Measurements from ENCODE around the gene MGME1.

The MGME1 gene

DNA sequence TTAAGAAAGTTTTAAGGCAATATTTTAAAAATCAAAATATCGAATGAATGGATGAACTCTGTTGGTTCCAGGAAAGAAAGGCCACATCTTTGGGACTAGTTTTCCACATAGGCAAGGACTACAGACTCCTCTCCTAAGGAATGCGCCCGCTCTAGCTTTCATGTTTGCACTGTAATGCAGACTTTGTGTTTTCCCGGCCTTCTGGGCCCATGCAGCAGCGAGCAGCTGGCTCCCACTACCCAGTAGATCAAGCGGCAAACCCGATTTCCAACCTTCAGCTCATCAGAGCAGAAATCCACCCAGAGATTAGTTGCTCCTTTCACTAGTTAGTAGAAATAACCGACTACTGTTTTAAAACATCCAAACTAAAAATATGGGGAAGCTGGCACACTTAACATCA is 61.2 kb downstream of the MGME1 start:
- no peak for DNase-seq

DNA sequence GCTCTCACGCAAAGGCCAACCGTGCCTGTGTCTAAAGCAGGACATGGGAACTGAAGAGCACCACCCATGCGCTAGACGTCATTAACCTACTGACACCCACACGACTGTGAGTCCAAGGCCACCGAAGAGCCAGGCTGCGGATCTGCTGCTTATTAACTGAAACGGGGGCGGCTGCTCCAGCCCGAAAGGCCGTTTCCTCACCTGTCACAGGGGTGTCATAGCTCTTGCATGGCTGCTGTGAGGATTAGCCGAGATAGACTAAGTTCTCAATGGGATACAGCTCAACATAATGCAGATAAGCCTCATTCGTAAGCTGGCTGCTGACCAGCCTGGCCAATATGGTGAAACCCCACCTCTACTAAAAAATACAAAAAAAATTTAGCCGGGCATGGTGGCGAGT is 62.2 kb downstream of the MGME1 start:
- DNase-seq = no peak

DNA sequence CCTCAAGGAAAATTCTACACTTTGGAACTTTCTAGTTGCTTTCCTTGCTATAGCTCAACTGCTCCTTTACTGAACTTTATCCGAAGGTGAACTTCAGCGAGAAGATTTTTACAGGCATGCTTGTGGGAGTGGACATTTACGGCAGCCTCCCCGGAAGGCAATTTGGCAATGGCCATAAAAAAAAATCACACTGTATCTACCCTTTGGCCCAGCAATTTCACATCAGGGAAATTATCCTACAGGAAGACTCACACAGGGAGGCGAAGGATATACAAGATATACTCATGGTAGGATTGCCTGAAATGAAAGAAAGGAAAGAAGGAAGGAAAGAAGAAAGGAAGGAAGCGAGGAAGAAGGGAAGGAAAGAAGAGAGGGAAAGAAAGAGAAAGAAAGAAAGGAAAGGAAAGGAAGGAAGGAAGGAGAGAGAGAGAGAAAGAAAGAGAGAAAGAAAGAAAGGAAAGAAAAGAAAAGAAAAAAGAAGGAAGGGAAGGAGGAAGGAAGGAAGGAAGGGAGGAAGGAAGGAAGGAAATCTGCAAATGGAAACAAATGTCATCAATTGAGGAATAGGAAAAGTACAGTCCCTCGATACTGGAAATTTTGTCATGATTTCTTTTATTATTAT is 63.2 kb downstream of the MGME1 start:
- DNase-seq = no peak

DNA sequence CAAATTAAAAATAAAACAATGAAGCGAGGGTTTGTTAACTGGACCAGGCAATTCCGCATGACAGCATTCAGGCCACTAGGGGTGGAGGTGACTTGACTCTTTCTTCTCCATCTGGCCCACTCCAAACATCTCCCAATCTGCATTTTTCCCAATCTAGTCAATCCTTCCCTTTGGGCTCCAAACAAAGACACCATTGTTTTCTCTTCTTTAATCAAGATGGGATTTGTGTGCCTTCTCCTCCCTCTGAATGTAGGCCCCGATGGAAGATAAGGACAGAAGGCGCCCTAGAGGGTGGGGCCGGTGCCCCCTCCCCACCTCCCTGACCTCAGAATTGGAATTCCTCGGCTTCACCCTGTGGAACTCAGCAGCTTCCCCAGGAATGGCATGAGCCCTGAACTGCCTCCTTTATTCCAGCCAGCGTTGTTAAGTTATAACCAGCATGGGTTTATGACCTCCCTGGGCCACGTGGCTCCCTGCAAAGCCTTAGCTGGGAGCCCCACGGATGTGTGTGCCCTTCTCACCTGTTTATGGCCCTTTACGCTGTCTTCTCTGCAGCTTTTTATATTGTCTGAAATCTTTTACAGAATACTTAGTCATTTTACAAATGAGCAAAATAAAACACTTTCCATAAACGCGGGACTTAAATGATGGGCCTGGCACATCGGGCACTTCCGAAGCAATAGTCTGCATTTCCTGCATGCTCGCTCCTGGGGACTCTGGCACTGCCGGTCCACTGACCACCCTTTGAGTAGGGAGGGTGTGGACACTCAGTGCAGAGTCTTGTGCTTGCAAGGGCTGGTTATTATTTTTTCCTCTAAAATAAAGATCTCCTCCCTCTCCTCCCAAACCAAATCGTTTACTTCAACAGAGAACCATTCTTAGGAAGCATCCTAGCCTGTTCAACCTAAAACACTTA is 64.4 kb downstream of the MGME1 start:
- DNase-seq = no peak

DNA sequence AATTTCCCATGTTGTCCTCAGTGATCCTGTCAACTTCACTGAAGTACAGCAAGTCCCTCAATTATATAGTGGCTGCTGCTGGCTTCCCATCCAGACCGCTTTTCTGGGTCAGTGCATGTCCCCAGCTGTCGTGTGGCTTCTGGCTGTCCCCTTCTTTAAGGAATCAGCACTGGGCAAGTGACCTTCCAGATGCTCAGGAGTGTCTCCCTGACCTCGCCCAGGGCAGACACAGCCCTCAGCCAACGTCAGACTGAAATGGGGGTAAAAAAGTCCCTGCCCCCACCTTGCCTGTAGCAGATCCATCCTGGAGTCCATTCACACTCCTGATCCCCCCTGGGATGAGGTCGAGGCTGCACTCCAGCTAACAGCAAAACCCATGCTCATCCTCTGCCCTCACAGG is 65.2 kb downstream of the MGME1 start:
- DNase-seq = no peak

DNA sequence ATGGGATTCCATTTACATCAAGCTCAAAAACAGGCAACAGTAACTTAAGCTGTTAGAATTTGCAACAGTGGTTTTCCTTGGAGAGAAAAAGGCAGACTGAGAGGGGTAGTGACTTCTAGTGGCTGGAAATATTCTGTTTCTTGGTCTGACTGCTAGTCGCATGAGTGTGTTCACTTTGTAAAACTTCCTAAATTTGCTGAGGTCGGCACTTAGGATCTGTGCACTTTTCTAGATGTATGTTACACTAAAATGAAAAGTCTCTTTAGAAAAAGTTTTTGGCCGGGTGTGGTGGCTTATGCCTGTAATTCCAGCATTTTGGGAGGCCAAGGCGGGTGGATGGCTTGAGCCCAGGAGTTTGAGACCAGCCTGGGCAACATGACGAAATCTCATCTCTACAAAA is 70.2 kb downstream of the MGME1 start:
- no peak for DNase-seq
